ENCODE data around the gene VWA8. TPM values are rescaled to one million over a fixed set of nuclear protein-coding genes. Genes with fewer than 3 reads are reported as not detected.

The VWA8 gene
- polyA plus RNA-seq, 1 of the 3 experiments (the other 2 are of a cell fraction): 5.5 TPM

- no peak for TF ChIP-seq POLR2AphosphoS5 (IDR thresholded peaks at IDR 0.05; ENCODE audit: low read depth, low read length)
- no peak for TF ChIP-seq RXRA (IDR thresholded peaks at IDR 0.05; ENCODE audit: borderline replicate concordance, low read depth)
- TF ChIP-seq USF1 (IDR thresholded peaks at IDR 0.05; ENCODE audit: borderline replicate concordance, low read depth): no peak
- TF ChIP-seq CHD2 (IDR thresholded peaks at IDR 0.05; ENCODE audit: low read length, partially characterized antibody): no peak
- TF ChIP-seq ZBTB33 (IDR thresholded peaks at IDR 0.05; ENCODE audit: borderline replicate concordance, low read depth): no peak
- TF ChIP-seq YY1 (IDR thresholded peaks at IDR 0.05; ENCODE audit: low read depth): no peak
- TF ChIP-seq MXI1 (IDR thresholded peaks at IDR 0.05; ENCODE audit: low read depth, low read length): no peak
- TF ChIP-seq GABPA (IDR thresholded peaks at IDR 0.05; ENCODE audit: low read depth): no peak
- TF ChIP-seq SIN3A (IDR thresholded peaks at IDR 0.05; ENCODE audit: borderline replicate concordance, low read depth, low read length): no peak
- TF ChIP-seq ELF1 (IDR thresholded peaks at IDR 0.05): no peak
- TF ChIP-seq EZH2phosphoT487 (IDR thresholded peaks at IDR 0.05; ENCODE audit: borderline replicate concordance, low read depth): no peak
- DNase-seq: no peak
- Histone ChIP-seq H3K27ac (ENCODE audit: low read depth in 2 of 2, low read length in 1 of 2) (no peak overlapping the region), H3K4me3 (ENCODE audit: low read depth in 2 of 2, low read length in 1 of 2) (no peak overlapping the region), H2AFZ (ENCODE audit: low read depth) (no peak overlapping the region), H3K4me1 (ENCODE audit: control insufficient read depth in 1 of 2, insufficient read depth in 2 of 2, low read depth in 1 of 2, low read length in 1 of 2) (peaks cover 0 to 3% of the 10 kb centered on the region in 2 experiments; a peak in 1 of 4 replicates), H3K79me2 (ENCODE audit: insufficient read depth) (no peaks in the 10 kb centered on the region), H3K9me3 (no peaks in the 10 kb centered on the region), H3K9ac (no peak overlapping the region), H3K9me2 (no peaks in the 10 kb centered on the region), H4K20me1 (ENCODE audit: insufficient read depth) (no peaks in the 10 kb centered on the region), H3F3A (replicated peaks; ENCODE audit: insufficient read depth) (no peaks in the 10 kb centered on the region), H3K4me2 (no peak overlapping the region), H3K27me3 (ENCODE audit: insufficient read depth) (no peaks in the 10 kb centered on the region), H3K36me3 (replicated peaks in 1 of 2; ENCODE audit: control insufficient read depth in 1 of 2, insufficient read depth in 2 of 2, low read length in 1 of 2) (no peaks in the 10 kb centered on the region)
- ChIA-PET POLR2A (no interaction called here), CTCF (interaction anchor here (1.3 kb wide), 1 partner anchor 11 kb away, joined by 4 read pairs; no protein-coding TSS in a partner anchor)
- 97% methylated on average over 9 of the region's 9 CpGs for WGBS (ENCODE audit: low lambda C conversion rate)
Observed at GRCh38 chr13:41568143-41568971, 392.6 kb downstream of the VWA8 start.

GRCh38 chr13:41567363-41567762 is 393.5 kb downstream of the VWA8 start:
- H3K9me2 ChIP-seq: no peaks in the 10 kb centered on the region
- no peak overlapping the region for H3K4me3 ChIP-seq (ENCODE audit: low read depth in 2 of 2, low read length in 1 of 2)
- no peak overlapping the region for H3K9ac ChIP-seq
- DNase-seq: no peak
- 97% methylated on average over 2 of the region's 2 CpGs for WGBS (ENCODE audit: low lambda C conversion rate)
- H3K4me1 ChIP-seq (ENCODE audit: control insufficient read depth in 1 of 2, insufficient read depth in 2 of 2, low read depth in 1 of 2, low read length in 1 of 2): peaks cover 0 to 3% of the 10 kb centered on the region in 2 experiments; a peak in 1 of 4 replicates
- no peaks in the 10 kb centered on the region for H4K20me1 ChIP-seq (ENCODE audit: insufficient read depth)
- H3K79me2 ChIP-seq (ENCODE audit: insufficient read depth): no peaks in the 10 kb centered on the region
- ChIA-PET CTCF (no interaction called here), POLR2A (no interaction called here)
- H3K4me2 ChIP-seq: no peak overlapping the region
- TF ChIP-seq EZH2phosphoT487 (IDR thresholded peaks at IDR 0.05; ENCODE audit: borderline replicate concordance, low read depth) (no peak), USF2 (IDR thresholded peaks at IDR 0.05; ENCODE audit: borderline replicate concordance, low read depth, low read length) (no peak), YY1 (IDR thresholded peaks at IDR 0.05; ENCODE audit: low read depth) (no peak), TAF1 (IDR thresholded peaks at IDR 0.05; ENCODE audit: borderline replicate concordance, low read depth, low read length) (no peak), SMC3 (IDR thresholded peaks at IDR 0.05; ENCODE audit: low read depth, low read length) (no peak), TEAD4 (IDR thresholded peaks at IDR 0.05; ENCODE audit: borderline replicate concordance, insufficient read depth) (no peak), TCF12 (IDR thresholded peaks at IDR 0.05) (no peak), NRF1 (IDR thresholded peaks at IDR 0.05; ENCODE audit: low read depth, low read length) (no peak), CTCF (IDR thresholded peaks at IDR 0.05) (no peak), FOSL2 (IDR thresholded peaks at IDR 0.05; ENCODE audit: borderline replicate concordance, low read depth) (no peak), EP300 (IDR thresholded peaks at IDR 0.05; ENCODE audit: borderline replicate concordance in 1 of 2, low read depth in 1 of 2, low read length in 1 of 2) (no peak)
- H3K27ac ChIP-seq (ENCODE audit: low read depth in 2 of 2, low read length in 1 of 2): no peak overlapping the region
- no peaks in the 10 kb centered on the region for H3K27me3 ChIP-seq (ENCODE audit: insufficient read depth)
- no peaks in the 10 kb centered on the region for H3K9me3 ChIP-seq
- no peak overlapping the region for H2AFZ ChIP-seq (ENCODE audit: low read depth)
- no peaks in the 10 kb centered on the region for H3F3A ChIP-seq (replicated peaks; ENCODE audit: insufficient read depth)
- no peaks in the 10 kb centered on the region for H3K36me3 ChIP-seq (replicated peaks in 1 of 2; ENCODE audit: control insufficient read depth in 1 of 2, insufficient read depth in 2 of 2, low read length in 1 of 2)
